HepG2 (cell line): ENCODE measurements around the gene CYBRD1. TPM values are rescaled to one million over a fixed set of nuclear protein-coding genes. Genes with fewer than 3 reads are reported as not detected.

ENCODE experiments used
- CCDC6 ChIP-seq: sonication (generic); formaldehyde crosslinking; IDR thresholded peaks from 2 replicates; pipeline ENCODE4 v1.8.1; 2022; ENCODE audit warnings: mild to moderate bottlenecking, missing genetic modification reagents, moderate library complexity
- ERF ChIP-seq: IDR thresholded peaks from 2 replicates; pipeline ENCODE4 v1.6.1; 2018; ENCODE audit warnings: missing biosample characterization, missing genetic modification reagents
- EZH2 ChIP-seq: conservative IDR thresholded peaks from 2 replicates; pipeline ENCODE4 v1.6.1; 2012; ENCODE audit warnings: mild to moderate bottlenecking, low read depth, low read length, moderate library complexity
- GMEB1 ChIP-seq: sonication (generic); formaldehyde crosslinking; IDR thresholded peaks from 2 replicates; pipeline ENCODE4 v1.5.1; 2020; ENCODE audit warnings: missing genetic modification reagents, mild to moderate bottlenecking, borderline replicate concordance
- HOXA7 ChIP-seq: sonication (generic); formaldehyde crosslinking; IDR thresholded peaks from 2 replicates; pipeline ENCODE4 v1.8.1; 2022; ENCODE audit warnings: mild to moderate bottlenecking, missing genetic modification reagents, moderate library complexity
- KDM2A ChIP-seq: sonication (generic); formaldehyde crosslinking; IDR thresholded peaks from 2 replicates; pipeline ENCODE4 v1.4.0; 2020; ENCODE audit warnings: low read depth, missing genetic modification reagents, borderline replicate concordance
- POLR2AphosphoS2 ChIP-seq: IDR thresholded peaks from 2 replicates; pipeline ENCODE4 v1.6.1; 2011; ENCODE audit warnings: low read depth, low read length, improper control_type of control experiment
- PRDM10 ChIP-seq: sonication (generic); formaldehyde crosslinking; IDR thresholded peaks from 2 replicates; pipeline ENCODE4 v1.4.0; 2020; ENCODE audit warnings: low read depth, missing genetic modification reagents
- SOX13 ChIP-seq, 3 experiments: fragments of 450-650 bp in 1 of 3; sonication (generic) in 1 of 3; formaldehyde crosslinking in 1 of 3; IDR thresholded peaks in 2 of 3; conservative IDR thresholded peaks in 1 of 3; 2 replicates each; pipeline versions ENCODE4 v1.5.0 to v1.6.1; 2016 to 2020; ENCODE audit warnings: antibody characterized with exemption in 1 of 3, mild to moderate bottlenecking in 1 of 3, missing compliant biosample characterization in 1 of 3, missing genetic modification reagents in 1 of 3, moderate library complexity in 1 of 3
- STAT5B ChIP-seq: sonication (generic); formaldehyde crosslinking; IDR thresholded peaks from 2 replicates; pipeline ENCODE4 v1.4.0; 2020; ENCODE audit warnings: missing genetic modification reagents
- YEATS4 ChIP-seq: sonication (generic); formaldehyde crosslinking; IDR thresholded peaks from 2 replicates; pipeline ENCODE4 v1.4.0; 2020; ENCODE audit warnings: missing genetic modification reagents, borderline replicate concordance
- ZBED4 ChIP-seq: sonication (generic); formaldehyde crosslinking; IDR thresholded peaks from 2 replicates; pipeline ENCODE4 v1.4.0; 2020; ENCODE audit warnings: missing genetic modification reagents, borderline replicate concordance
- ZFP41 ChIP-seq: sonication (generic); formaldehyde crosslinking; IDR thresholded peaks from 2 replicates; pipeline ENCODE4 v1.4.0; 2020; ENCODE audit warnings: mild to moderate bottlenecking, missing genetic modification reagents, borderline replicate concordance
- ZNF264 ChIP-seq: sonication (generic); formaldehyde crosslinking; IDR thresholded peaks from 2 replicates; pipeline ENCODE4 v1.4.0; 2020; ENCODE audit warnings: missing genetic modification reagents
- ZNF280D ChIP-seq: sonication (generic); formaldehyde crosslinking; IDR thresholded peaks from 2 replicates; pipeline ENCODE4 v1.5.1; 2020; ENCODE audit warnings: mild to moderate bottlenecking, missing genetic modification reagents
- ZNF546 ChIP-seq: sonication (generic); formaldehyde crosslinking; conservative IDR thresholded peaks from 2 replicates; pipeline ENCODE4 v1.8.1; 2023; ENCODE audit warnings: mild to moderate bottlenecking, missing genetic modification reagents
- polyA plus RNA-seq, 8 experiments: library from polyadenylated mRNA; depleted of rRNA in 3 of 8; stranded (reverse) in 7 of 8; unstranded in 1 of 8; fragments of >200 nt; fragmentation: Illumina TruSeq in 4 of 8; extraction: Trizol in 4 of 8; gene quantifications; 2 replicates each; pipeline versions ENCODE4 v1.2.1 to v1.2.3, GENCODE V29; 2011 to 2016; ENCODE audit warnings: low read depth in 4 of 8, missing spikeins in 1 of 8, mixed read lengths in 1 of 8; ENCODE audit not compliant: insufficient read depth in 1 of 8
- total RNA-seq, 5 experiments: library from RNA; depleted of rRNA; stranded (reverse); fragments of >200 nt; fragmentation: Illumina TruSeq; extraction: Trizol; gene quantifications; 2 replicates each; pipeline ENCODE4 v1.2.3, GENCODE V29; 2016; ENCODE audit warnings: low read depth in 1 of 5

CYBRD1 gene
- total and polyA plus RNA-seq, 2 of the 13 experiments (the other 11 are each of a cell fraction or from before 2014, with no cell fraction given), result 0.13 to 0.42 TPM

- TF ChIP-seq PRDM10 (CRISPR knock-in tag) (no peak), EZH2 (peak; percentile 55; the same call in 1 of the 2 replicates), ZNF264 (CRISPR knock-in tag) (peak; percentile 89), ZFP41 (no peak), ZNF546 (no peak), YEATS4 (CRISPR knock-in tag) (no peak), HOXA7 (CRISPR knock-in tag) (no peak), ZBED4 (CRISPR knock-in tag) (no peak), ERF (CRISPR knock-in tag) (no peak), CCDC6 (no peak), GMEB1 (CRISPR knock-in tag) (no peak), ZNF280D (no peak), SOX13 (IDR thresholded peaks at IDR 0.05) (no peak), SOX13 (CRISPR knock-in tag; conservative IDR thresholded peaks at IDR 0.05 in 1 of 2, IDR thresholded peaks at IDR 0.05 in 1 of 2) (no peak), STAT5B (CRISPR knock-in tag) (no peak), POLR2AphosphoS2 (no peak), KDM2A (CRISPR knock-in tag) (no peak)
Measured at GRCh38 chr2:171522052-171522787, at the start of gene CYBRD1 (continued).
